GM23338 (cell line): Measurements from ENCODE around the gene CAMTA1.

Experiments
- CTCF ChIP-seq, 2 experiments: fragments of 200-600 bp in 1 of 2; sonication (generic) in 1 of 2; conservative IDR thresholded peaks; 2 replicates each; pipeline versions ENCODE4 v1.5.1 to v1.6.1; 2016 to 2017; ENCODE audit warnings: antibody characterized with exemption in 2 of 2, low read depth in 2 of 2, mild to moderate bottlenecking in 2 of 2, moderate library complexity in 1 of 2
- EZH2phosphoT487 ChIP-seq: fragments of 200-600 bp; sonication (generic); IDR thresholded peaks from one replicate; pipeline ENCODE4 v1.8.1; 2018; ENCODE audit warnings: antibody characterized with exemption; ENCODE audit not compliant: unreplicated experiment
- POLR2AphosphoS5 ChIP-seq: IDR thresholded peaks from 2 replicates; pipeline ENCODE4 v1.6.1; 2016; ENCODE audit warnings: antibody characterized with exemption, low read depth

DNA sequence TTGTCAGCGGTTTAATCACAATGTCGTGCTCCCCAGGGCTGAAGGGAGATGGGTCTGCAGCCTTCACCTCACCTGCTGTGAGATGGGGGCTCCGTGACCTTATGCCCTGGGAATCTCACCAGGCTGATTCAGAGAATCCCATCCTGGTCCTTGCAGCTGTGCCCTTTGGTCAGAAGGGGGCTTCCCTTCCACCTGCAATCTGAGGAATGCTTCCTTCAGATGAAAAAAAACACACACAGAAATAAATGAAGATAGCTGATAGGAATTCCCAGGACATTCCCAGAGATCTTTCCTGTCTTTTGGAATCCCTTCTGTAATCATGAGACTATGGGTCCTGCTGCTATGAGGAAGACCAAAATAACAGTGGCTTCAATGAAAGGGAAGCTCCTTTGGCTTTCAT lies 858.8 kb downstream of the CAMTA1 start:
- TF ChIP-seq CTCF (conservative IDR thresholded peaks at IDR 0.05; ENCODE audit: low read depth in 2 of 2) (peak; percentile 19 to 28; a peak in 2 of 4 replicates), EZH2phosphoT487 (no peak), POLR2AphosphoS5 (no peak)
